ENCODE data around the gene MCAT.

MCAT gene

DNA sequence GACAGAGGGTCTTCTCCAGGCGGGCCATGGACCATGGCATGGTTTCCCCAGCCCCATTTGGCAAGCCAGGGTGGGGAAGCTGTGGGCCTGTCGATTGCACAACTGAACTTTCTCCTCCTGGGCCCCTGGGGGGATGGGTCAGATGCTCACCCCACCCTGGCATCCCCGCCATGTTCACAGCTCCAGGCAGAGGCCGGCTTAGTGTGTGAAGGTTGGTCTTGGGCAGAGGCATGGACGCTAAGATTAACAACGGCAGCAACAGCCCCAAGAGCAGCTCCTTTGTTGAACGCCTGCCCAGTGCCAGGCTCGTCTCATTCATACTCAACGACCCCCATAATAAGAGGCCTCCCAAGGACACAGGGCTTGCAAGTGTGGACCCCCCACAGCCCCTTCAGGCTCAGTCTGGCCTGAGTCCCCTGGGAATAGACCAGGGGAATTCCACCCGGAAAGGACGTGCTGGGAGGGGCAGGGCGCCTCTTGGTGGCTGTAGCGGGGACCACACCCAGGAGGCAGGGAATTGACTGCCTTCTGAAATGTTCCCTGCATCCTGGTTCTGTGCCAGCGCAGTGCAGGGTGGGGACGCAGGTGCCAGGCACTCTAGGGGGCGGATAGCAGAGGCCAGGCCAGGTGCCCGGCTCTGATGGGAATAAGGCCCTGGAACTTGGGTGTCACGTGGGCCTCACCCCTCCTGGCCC lies 16.4 kb upstream of the MCAT start:
- TF ChIP-seq CTCF (IDR thresholded peaks at IDR 0.05; ENCODE audit: control insufficient read depth, extremely low read depth, insufficient read depth) = no peak
- no peak for DNase-seq (ENCODE audit: low read depth)
- no peak overlapping the region for H3K4me3 ChIP-seq (ENCODE audit: low read depth, low read length)

DNA sequence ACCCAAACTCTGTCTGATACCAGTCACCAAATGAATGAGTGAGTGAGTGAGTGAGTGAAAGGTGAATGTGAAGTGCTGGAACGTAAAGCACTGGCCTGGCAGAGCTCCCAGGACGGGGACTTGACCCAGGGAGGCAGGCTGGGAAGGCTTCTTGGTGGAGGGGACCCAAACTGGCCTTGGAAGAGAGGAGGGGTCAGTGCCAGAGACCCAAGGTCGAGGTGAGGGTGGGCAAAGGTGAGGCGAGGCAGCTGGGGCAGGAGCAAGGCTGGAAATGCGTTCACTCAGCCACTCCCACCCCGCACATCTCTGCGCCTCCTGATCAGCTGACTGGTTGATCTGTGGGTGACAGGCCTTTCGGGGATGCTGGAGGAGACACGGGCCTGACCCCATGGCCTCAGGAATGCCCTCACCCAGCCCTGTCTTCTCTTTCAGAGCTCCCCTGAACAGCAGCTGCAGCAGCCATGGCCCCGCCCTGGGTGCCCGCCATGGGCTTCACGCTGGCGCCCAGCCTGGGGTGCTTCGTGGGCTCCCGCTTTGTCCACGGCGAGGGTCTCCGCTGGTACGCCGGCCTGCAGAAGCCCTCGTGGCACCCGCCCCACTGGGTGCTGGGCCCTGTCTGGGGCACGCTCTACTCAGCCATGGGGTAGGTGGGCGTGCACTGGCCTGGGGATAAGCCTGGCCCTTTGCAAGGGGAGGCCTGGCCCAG lies 15.7 kb upstream of the MCAT start:
- no peak overlapping the region for H3K4me3 ChIP-seq (ENCODE audit: low read depth, low read length)
- TF ChIP-seq CTCF (IDR thresholded peaks at IDR 0.05; ENCODE audit: control insufficient read depth, extremely low read depth, insufficient read depth) = no peak
- no peak for DNase-seq (ENCODE audit: low read depth)

- no peak for DNase-seq (ENCODE audit: low read depth)
- no peak for TF ChIP-seq CTCF (IDR thresholded peaks at IDR 0.05; ENCODE audit: control insufficient read depth, extremely low read depth, insufficient read depth)
Observed at GRCh38 chr22:43157874-43158546, 14.8 kb upstream of the MCAT start.

GRCh38 chr22:43156413-43156812 lies 13.2 kb upstream of the MCAT start:
- no peak for DNase-seq (ENCODE audit: low read depth)
- H3K4me3 ChIP-seq (ENCODE audit: low read depth, low read length) = no peak overlapping the region
- TF ChIP-seq CTCF (IDR thresholded peaks at IDR 0.05; ENCODE audit: control insufficient read depth, extremely low read depth, insufficient read depth) = no peak

More at GRCh38 chr22:43157874-43158546, 14.8 kb upstream of the MCAT start:
- no peak overlapping the region for H3K4me3 ChIP-seq (ENCODE audit: low read depth, low read length)

DNA sequence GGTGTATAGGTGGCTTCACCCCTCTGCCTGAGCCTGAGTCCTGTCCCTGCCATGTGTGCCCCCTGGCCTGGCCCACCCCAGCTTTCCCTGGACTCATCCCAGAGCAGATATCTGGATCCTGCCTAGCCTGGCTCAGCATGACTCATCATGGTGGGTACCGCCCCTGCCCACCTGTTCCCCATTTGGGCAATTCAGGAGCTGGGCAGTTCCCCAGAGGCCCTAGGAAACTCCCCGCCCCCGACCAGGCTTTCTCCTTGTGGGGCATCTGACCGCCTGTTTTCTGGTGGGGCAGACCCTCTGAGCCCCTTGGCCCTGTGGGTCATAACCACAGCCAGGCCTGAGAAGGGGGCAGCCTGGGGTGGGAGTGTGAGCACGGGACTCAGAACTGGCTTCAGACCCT lies 12.6 kb upstream of the MCAT start:
- no peak for TF ChIP-seq CTCF (IDR thresholded peaks at IDR 0.05; ENCODE audit: control insufficient read depth, extremely low read depth, insufficient read depth)
- DNase-seq (ENCODE audit: low read depth) = no peak
- no peak overlapping the region for H3K4me3 ChIP-seq (ENCODE audit: low read depth, low read length)

GRCh38 chr22:43154887-43155536 lies 11.8 kb upstream of the MCAT start:
- no peak overlapping the region for H3K4me3 ChIP-seq (ENCODE audit: low read depth, low read length)
- no peak for TF ChIP-seq CTCF (IDR thresholded peaks at IDR 0.05; ENCODE audit: control insufficient read depth, extremely low read depth, insufficient read depth)
- DNase-seq (ENCODE audit: low read depth) = no peak
